ENCODE results near the gene KRTAP3-1. TPM values are rescaled to one million over a fixed set of nuclear protein-coding genes. Genes with fewer than 3 reads are reported as not detected.

KRTAP3-1 gene
- total RNA-seq, 1 experiment from 2014 or later: not detected

- no peaks in the 10 kb centered on the region for H3K27me3 Mint-ChIP-seq (ENCODE audit: low read depth)
- Histone ChIP-seq H3K27ac (ENCODE audit: insufficient read length, low read depth, low read length) (no peak overlapping the region), H4K5ac (ENCODE audit: insufficient read length, low read depth, low read length) (no peak overlapping the region), H3K4me2 (ENCODE audit: insufficient read depth, insufficient read length, low read length) (no peak overlapping the region), H3K14ac (ENCODE audit: insufficient read depth, low read length) (no peak overlapping the region), H3K9ac (ENCODE audit: extremely low read depth, insufficient read length, low read length) (no peak overlapping the region), H3K23ac (ENCODE audit: insufficient read length, low read depth, low read length) (no peak overlapping the region), H3K18ac (ENCODE audit: insufficient read length, low read depth, low read length) (no peak overlapping the region), H3K23me2 (ENCODE audit: insufficient read length, low read depth, low read length, poor library complexity, severe bottlenecking) (no peaks in the 10 kb centered on the region), H2BK20ac (ENCODE audit: low read depth, low read length, poor library complexity, severe bottlenecking) (no peak overlapping the region), H4K91ac (ENCODE audit: insufficient read length, low read depth, low read length) (no peak overlapping the region), H3K4me1 (ENCODE audit: insufficient read depth, low read length) (no peaks in the 10 kb centered on the region), H3K4ac (ENCODE audit: low read depth, low read length) (no peak overlapping the region), H3K27me3 (ENCODE audit: insufficient read depth, low read length) (no peaks in the 10 kb centered on the region), H3K79me2 (ENCODE audit: insufficient read depth, low read length) (no peaks in the 10 kb centered on the region), H3K79me1 (ENCODE audit: insufficient read depth, low read depth, low read length, poor library complexity, severe bottlenecking) (no peaks in the 10 kb centered on the region), H2BK12ac (ENCODE audit: insufficient read length, low read depth, low read length) (no peak overlapping the region), H2AK5ac (ENCODE audit: insufficient read length, low read length) (no peak overlapping the region), H2BK15ac (ENCODE audit: low read depth, low read length) (no peak overlapping the region), H2BK120ac (ENCODE audit: low read depth, low read length, poor library complexity, severe bottlenecking) (no peak overlapping the region), H3K56ac (ENCODE audit: insufficient read length, low read depth, low read length) (no peak overlapping the region), H3T11ph (ENCODE audit: low read length) (no peak overlapping the region), H4K20me1 (ENCODE audit: control insufficient read depth, insufficient read depth, insufficient read length) (no peaks in the 10 kb centered on the region), H4K8ac (replicated peaks; ENCODE audit: insufficient read length, low read depth, low read length) (no peak overlapping the region), H2AFZ (ENCODE audit: low read length) (no peak overlapping the region), H2BK5ac (ENCODE audit: insufficient read length, low read length) (no peak overlapping the region), H3K9me3 (ENCODE audit: control insufficient read depth, low read depth, low read length) (no peaks in the 10 kb centered on the region)
- H3K4me1 Mint-ChIP-seq: peaks cover 19% of the 10 kb centered on the region in 2 experiments
- no peaks in the 10 kb centered on the region; a peak in 1 of 7 replicates for H3K36me3 Mint-ChIP-seq (ENCODE audit: insufficient read depth in 1 of 3, low read depth in 3 of 3)
- no peak for DNase-seq
- WGBS (ENCODE audit: extremely low coverage, insufficient read length, low lambda C conversion rate): no CpG with 5 or more reads among the region's 2 CpGs
- no peak for TF ChIP-seq CTCF (conservative IDR thresholded peaks at IDR 0.05)
- no peak overlapping the region for H3K4me3 Mint-ChIP-seq
- peak overlapping the region in 1 of 3 experiments; percentile 60; a peak in 1 of 7 replicates for H3K27ac Mint-ChIP-seq
- H3K9me3 Mint-ChIP-seq: peaks cover 0 to 6% of the 10 kb centered on the region in 2 experiments; a peak in 2 of 5 replicates
These were observed 40.2 kb upstream of the KRTAP3-1 start for GRCh38 chr17:41049110-41049509.

Data from H9 (cell line).